ENCODE data around the gene EIF2S1. TPM values are rescaled to one million over a fixed set of nuclear protein-coding genes. Genes with fewer than 3 reads are reported as not detected.

Gene EIF2S1
- total and polyA plus RNA-seq, 4 donors, result 22.5 to 109 (median 58.5) TPM

DNA sequence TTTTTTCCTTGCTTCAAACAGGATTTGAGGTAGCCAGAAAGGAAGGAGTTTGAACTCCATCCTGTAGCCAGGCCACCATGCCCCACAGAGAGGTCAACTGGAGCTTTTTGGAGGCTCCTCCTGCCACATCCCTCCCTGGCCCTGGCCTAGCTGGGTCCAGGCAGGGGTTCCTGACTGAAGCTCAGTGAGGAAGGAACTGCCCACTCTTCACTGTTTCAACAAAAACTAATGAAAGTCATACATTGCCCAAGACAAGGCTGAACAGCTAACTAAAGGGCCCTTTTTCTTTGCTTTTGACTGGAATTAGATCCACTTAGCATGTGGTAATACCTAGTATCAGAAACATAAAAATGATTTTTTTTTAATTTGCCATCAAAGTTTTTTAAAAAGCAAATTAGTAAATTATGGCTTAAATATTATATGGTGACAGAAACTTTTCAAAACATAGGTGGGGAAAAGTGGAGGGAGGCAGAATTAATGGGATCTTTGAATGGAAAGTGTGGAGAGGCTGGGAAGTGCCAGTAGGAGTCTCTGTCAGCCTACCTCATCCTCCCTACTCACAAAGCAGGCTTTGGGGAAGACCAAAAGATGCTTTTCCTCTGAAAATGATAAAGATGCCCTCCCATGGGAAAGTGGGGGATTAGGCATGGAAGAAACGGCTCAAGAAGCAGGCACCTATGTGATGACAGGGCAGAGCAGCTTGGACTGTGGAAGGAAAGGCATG is 29.8 kb downstream of the EIF2S1 start:
- no peaks in the 10 kb centered on the region for H3K9me3 ChIP-seq (ENCODE audit: control insufficient read depth in 4 of 4, insufficient read depth in 3 of 4, low read length in 3 of 4)
- H3K27ac ChIP-seq (ENCODE audit: low read depth in 1 of 2, low read length in 1 of 2), result no peak overlapping the region
- peaks cover 0 to 10% (median 0%) of the 10 kb centered on the region in 5 donors for H3K4me1 ChIP-seq (ENCODE audit: control insufficient read depth in 5 of 5, insufficient read depth in 5 of 5, low read length in 5 of 5)
- ATAC-seq (ENCODE audit: insufficient read depth, low FRiP score), result no peak
- no peaks in the 10 kb centered on the region for H3K27me3 ChIP-seq (ENCODE audit: control insufficient read depth in 3 of 3, insufficient read depth in 3 of 3, low read length in 2 of 3)
- no peak overlapping the region for H3K4me3 ChIP-seq
- H3K36me3 ChIP-seq (ENCODE audit: control insufficient read depth in 4 of 4, insufficient read depth in 4 of 4, low read length in 4 of 4), result peaks cover 2 to 8% (median 7%) of the 10 kb centered on the region in 4 donors
- H3K9ac ChIP-seq (ENCODE audit: insufficient read depth in 1 of 2, low read length in 2 of 2), result no peak overlapping the region
- no peak for DNase-seq
- TF ChIP-seq, protein P1, sequence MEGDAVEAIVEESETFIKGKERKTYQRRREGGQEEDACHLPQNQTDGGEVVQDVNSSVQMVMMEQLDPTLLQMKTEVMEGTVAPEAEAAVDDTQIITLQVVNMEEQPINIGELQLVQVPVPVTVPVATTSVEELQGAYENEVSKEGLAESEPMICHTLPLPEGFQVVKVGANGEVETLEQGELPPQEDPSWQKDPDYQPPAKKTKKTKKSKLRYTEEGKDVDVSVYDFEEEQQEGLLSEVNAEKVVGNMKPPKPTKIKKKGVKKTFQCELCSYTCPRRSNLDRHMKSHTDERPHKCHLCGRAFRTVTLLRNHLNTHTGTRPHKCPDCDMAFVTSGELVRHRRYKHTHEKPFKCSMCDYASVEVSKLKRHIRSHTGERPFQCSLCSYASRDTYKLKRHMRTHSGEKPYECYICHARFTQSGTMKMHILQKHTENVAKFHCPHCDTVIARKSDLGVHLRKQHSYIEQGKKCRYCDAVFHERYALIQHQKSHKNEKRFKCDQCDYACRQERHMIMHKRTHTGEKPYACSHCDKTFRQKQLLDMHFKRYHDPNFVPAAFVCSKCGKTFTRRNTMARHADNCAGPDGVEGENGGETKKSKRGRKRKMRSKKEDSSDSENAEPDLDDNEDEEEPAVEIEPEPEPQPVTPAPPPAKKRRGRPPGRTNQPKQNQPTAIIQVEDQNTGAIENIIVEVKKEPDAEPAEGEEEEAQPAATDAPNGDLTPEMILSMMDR (IDR thresholded peaks at IDR 0.05; ENCODE audit: control extremely low read depth, extremely low read depth), result no peak
- 84 to 100% methylated on average over 1 of the region's 1 CpG for WGBS, 2 donors

DNA sequence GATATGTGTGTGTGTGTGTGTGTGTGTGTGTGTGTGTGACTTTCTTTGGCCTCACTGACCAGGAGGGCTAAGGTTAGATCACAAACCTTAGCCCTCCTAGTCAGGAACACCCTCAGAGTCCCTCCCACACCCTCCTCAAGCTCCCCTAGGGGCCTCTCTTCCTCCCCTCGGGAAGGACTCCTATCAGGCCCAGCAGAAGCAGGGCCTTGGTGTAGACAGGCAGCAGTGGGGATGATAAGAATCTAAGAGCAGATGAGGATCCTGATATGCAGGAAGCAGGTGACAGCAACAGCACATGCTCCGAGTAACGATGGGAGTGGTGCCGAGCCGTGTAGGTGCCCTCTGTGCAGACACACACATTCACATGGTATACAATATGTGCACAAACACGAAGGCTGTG is 31.1 kb downstream of the EIF2S1 start:
- TF ChIP-seq, protein P1 (IDR thresholded peaks at IDR 0.05; ENCODE audit: control extremely low read depth, extremely low read depth), result no peak
- no peak for ATAC-seq (ENCODE audit: insufficient read depth, low FRiP score)
- no peak overlapping the region for H3K4me3 ChIP-seq
- 24 to 67% methylated on average over 6 of the region's 6 CpGs for WGBS, 2 donors
- H3K9me3 ChIP-seq (ENCODE audit: control insufficient read depth in 4 of 4, insufficient read depth in 3 of 4, low read length in 3 of 4), result no peaks in the 10 kb centered on the region
- H3K36me3 ChIP-seq (ENCODE audit: control insufficient read depth in 4 of 4, insufficient read depth in 4 of 4, low read length in 4 of 4), result peaks cover 0 to 4% (median 1%) of the 10 kb centered on the region in 4 donors
- H3K27me3 ChIP-seq (ENCODE audit: control insufficient read depth in 3 of 3, insufficient read depth in 3 of 3, low read length in 2 of 3), result no peaks in the 10 kb centered on the region
- H3K9ac ChIP-seq (ENCODE audit: insufficient read depth in 1 of 2, low read length in 2 of 2), result no peak overlapping the region
- H3K4me1 ChIP-seq (ENCODE audit: control insufficient read depth in 5 of 5, insufficient read depth in 5 of 5, low read length in 5 of 5), result peaks cover 0 to 10% (median 0%) of the 10 kb centered on the region in 5 donors
- no peak overlapping the region for H3K27ac ChIP-seq (ENCODE audit: low read depth in 1 of 2, low read length in 1 of 2)
- DNase-seq, result no peak

DNA sequence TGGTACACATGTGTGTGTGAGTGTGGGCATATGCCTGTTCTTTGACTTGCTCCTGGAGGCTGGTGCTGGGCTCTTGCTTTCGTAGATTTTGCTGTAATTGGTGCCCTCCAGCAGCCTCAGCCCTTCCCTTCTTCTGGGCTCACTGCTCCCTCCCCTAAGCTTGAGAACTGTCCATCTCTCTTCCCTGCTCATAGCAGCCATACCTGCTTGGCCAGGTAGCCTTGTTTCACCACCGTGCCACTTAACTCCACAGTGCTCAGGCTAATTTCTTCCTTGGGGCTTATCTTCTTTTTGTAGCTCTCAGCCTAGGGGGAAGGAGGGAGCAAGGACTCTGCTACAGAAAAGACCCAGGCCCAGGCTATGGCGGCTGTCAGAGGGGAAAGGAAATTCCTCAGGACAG is 32.0 kb downstream of the EIF2S1 start:
- DNase-seq (peak in 1 of 3 donors; percentile 50), ATAC-seq (ENCODE audit: insufficient read depth, low FRiP score) (no peak)
- no peaks in the 10 kb centered on the region for H3K27me3 ChIP-seq (ENCODE audit: control insufficient read depth in 3 of 3, insufficient read depth in 3 of 3, low read length in 2 of 3)
- 73 to 84% methylated on average over 3 of the region's 3 CpGs for WGBS, 2 donors
- TF ChIP-seq, protein P1 (IDR thresholded peaks at IDR 0.05; ENCODE audit: control extremely low read depth, extremely low read depth), result no peak
- no peaks in the 10 kb centered on the region for H3K9me3 ChIP-seq (ENCODE audit: control insufficient read depth in 4 of 4, insufficient read depth in 3 of 4, low read length in 3 of 4)
- peaks cover 0 to 2% (median under 1%) of the 10 kb centered on the region in 4 donors for H3K36me3 ChIP-seq (ENCODE audit: control insufficient read depth in 4 of 4, insufficient read depth in 4 of 4, low read length in 4 of 4)
- no peak overlapping the region for H3K9ac ChIP-seq (ENCODE audit: insufficient read depth in 1 of 2, low read length in 2 of 2)
- no peak overlapping the region for H3K4me3 ChIP-seq
- H3K4me1 ChIP-seq (ENCODE audit: control insufficient read depth in 5 of 5, insufficient read depth in 5 of 5, low read length in 5 of 5), result peaks cover 0 to 10% (median 0%) of the 10 kb centered on the region in 5 donors
- no peak overlapping the region for H3K27ac ChIP-seq (ENCODE audit: low read depth in 1 of 2, low read length in 1 of 2)
